CD14-positive monocyte (primary cell): ENCODE measurements around the gene ADSL. TPM values are rescaled to one million over a fixed set of nuclear protein-coding genes. Genes with fewer than 3 reads are reported as not detected.

Experiments
- DNase-seq, 3 donors: peaks; one replicate each; pipeline ENCODE4 v3.0.0-alpha.2; 2011 to 2022
- H2AFZ ChIP-seq: 2 replicates; pipeline ENCODE4 v1.6.0; 2012; ENCODE audit warnings: mild to moderate bottlenecking, low read depth, low read length, inconsistent platforms; ENCODE audit not compliant: insufficient read depth, poor library complexity, severe bottlenecking
- H3K27ac ChIP-seq, 2 donors: 1 replicate in 1 of 2; 2 replicates in 1 of 2; pipeline ENCODE4 v1.5.1; 2012 to 2013; ENCODE audit warnings: low read length in 2 of 2, control low read depth in 1 of 2, inconsistent platforms in 1 of 2, low read depth in 1 of 2, mild to moderate bottlenecking in 1 of 2
- H3K27me3 ChIP-seq, 2 donors: one replicate each; pipeline versions ENCODE4 v1.6.0 to v1.6.1; 2011 to 2013; ENCODE audit warnings: low read length in 2 of 2; ENCODE audit not compliant: control insufficient read depth in 2 of 2, insufficient read depth in 2 of 2
- H3K36me3 ChIP-seq, 2 donors: replicated peaks in 1 of 2; 1 replicate in 1 of 2; 2 replicates in 1 of 2; pipeline versions ENCODE4 v1.5.1 to v1.6.1; 2012 to 2013; ENCODE audit warnings: low read length in 2 of 2, control low read depth in 1 of 2, inconsistent platforms in 1 of 2, mild to moderate bottlenecking in 1 of 2; ENCODE audit not compliant: insufficient read depth in 2 of 2, control insufficient read depth in 1 of 2
- H3K4me1 ChIP-seq, 2 donors: 1 replicate in 1 of 2; 2 replicates in 1 of 2; pipeline versions ENCODE4 v1.5.1 to v1.6.1; 2012 to 2013; ENCODE audit warnings: low read length in 2 of 2, control low read depth in 1 of 2, inconsistent platforms in 1 of 2, mild to moderate bottlenecking in 1 of 2, moderate library complexity in 1 of 2; ENCODE audit not compliant: insufficient read depth in 2 of 2, control insufficient read depth in 1 of 2
- H3K4me2 ChIP-seq: replicated peaks from 2 replicates; pipeline ENCODE3; 2012; ENCODE audit warnings: low read length, moderate library complexity, mild to moderate bottlenecking; ENCODE audit not compliant: poor library complexity, severe bottlenecking; ENCODE audit errors: extremely low read depth
- H3K4me3 ChIP-seq, 3 experiments: fragments of 200-600 bp in 1 of 3; sonication (generic) in 1 of 3; replicated peaks in 1 of 3; 1 replicate in 2 of 3; 2 replicates in 1 of 3; pipeline ENCODE4 v1.5.1; 2011 to 2013; ENCODE audit warnings: low read length in 3 of 3, mild to moderate bottlenecking in 3 of 3, control low read depth in 2 of 3, low read depth in 2 of 3, inconsistent platforms in 1 of 3, moderate library complexity in 1 of 3
- H3K79me2 ChIP-seq: 2 replicates; pipeline ENCODE4 v1.6.0; 2012; ENCODE audit warnings: mild to moderate bottlenecking, control low read depth, inconsistent platforms, low read length, moderate library complexity; ENCODE audit not compliant: insufficient read depth
- H3K9ac ChIP-seq: 2 replicates; pipeline ENCODE4 v1.6.0; 2017; ENCODE audit warnings: low read length, mild to moderate bottlenecking; ENCODE audit not compliant: insufficient read depth, poor library complexity, severe bottlenecking
- H3K9me3 ChIP-seq, 2 donors: replicated peaks in 1 of 2; 1 replicate in 1 of 2; 2 replicates in 1 of 2; pipeline versions ENCODE4 v1.5.1 to v1.6.1; 2012 to 2013; ENCODE audit warnings: low read length in 2 of 2, control low read depth in 1 of 2; ENCODE audit not compliant: control insufficient read depth in 1 of 2, insufficient read depth in 1 of 2
- H4K20me1 ChIP-seq: 2 replicates; pipeline ENCODE4 v1.6.0; 2012; ENCODE audit warnings: mild to moderate bottlenecking, low read length, control low read depth, moderate library complexity; ENCODE audit not compliant: insufficient read depth
- H3K27ac Mint-ChIP-seq, 7 donors: one replicate each; pipeline ENCODE4 v1.8.0; 2020; ENCODE audit warnings: mild to moderate bottlenecking in 7 of 7, mixed read lengths in 7 of 7, moderate library complexity in 6 of 7, inconsistent platforms in 2 of 7
- H3K27me3 Mint-ChIP-seq, 3 donors: one replicate each; pipeline ENCODE4 v1.8.0; 2021 to 2022; ENCODE audit warnings: low read depth in 3 of 3, mild to moderate bottlenecking in 3 of 3, mixed read lengths in 3 of 3, moderate library complexity in 3 of 3, inconsistent platforms in 1 of 3
- H3K36me3 Mint-ChIP-seq, 2 donors: one replicate each; pipeline ENCODE4 v1.8.0; 2020; ENCODE audit warnings: mixed read lengths in 2 of 2, inconsistent platforms in 1 of 2, mild to moderate bottlenecking in 1 of 2
- H3K4me1 Mint-ChIP-seq: one replicate; pipeline ENCODE4 v1.8.0; 2020; ENCODE audit warnings: mild to moderate bottlenecking, mixed read lengths
- H3K4me3 Mint-ChIP-seq, 2 donors: one replicate each; pipeline ENCODE4 v1.8.0; 2020; ENCODE audit warnings: mild to moderate bottlenecking in 2 of 2, mixed read lengths in 2 of 2, moderate library complexity in 1 of 2
- H3K9me3 Mint-ChIP-seq, 7 donors: one replicate each; pipeline ENCODE4 v1.8.0; 2020 to 2022; ENCODE audit warnings: mixed read lengths in 7 of 7, mild to moderate bottlenecking in 6 of 7, moderate library complexity in 6 of 7, inconsistent platforms in 2 of 7
- CTCF ChIP-seq: fragments of 200-600 bp; IDR thresholded peaks from one replicate; pipeline ENCODE4 v1.8.0; 2022; ENCODE audit warnings: antibody characterized with exemption, mild to moderate bottlenecking
- WGBS: methylation state at CpG from one replicate; pipeline ENCODE4 v1.1.5; 2013; ENCODE audit warnings: missing lambda C conversion rate; ENCODE audit not compliant: insufficient coverage; 5-methylcytosine and 5-hydroxymethylcytosine counted together
- intact Hi-C, 2 donors: fragments of 100-400 bp; cut with micrococcal nuclease; formaldehyde crosslinking; loops; one replicate each; pipeline versions ENCODE4 v1.15.0 to v1.15.1; 2023
- polyA plus RNA-seq, 3 donors: library from polyadenylated mRNA; depleted of rRNA in 1 of 3; unstranded in 2 of 3; stranded (reverse) in 1 of 3; fragments of 300-500 nt in 2 of 3; fragments of >200 nt in 1 of 3; fragmentation: Illumina TruSeq in 2 of 3; gene quantifications; 1 replicate in 2 of 3; 2 replicates in 1 of 3; pipeline ENCODE4 v1.2.3, GENCODE V29; 2012 to 2021

ADSL gene
- polyA plus RNA-seq, 3 donors: 56.7 to 82.3 (median 65.1) TPM

GRCh38 chr22:40368016-40368415, 21.7 kb downstream of the ADSL start:
- intact Hi-C loops: no loop called here
- peaks cover 17% of the 10 kb centered on the region for H3K4me1 Mint-ChIP-seq
- WGBS: 100% methylated on average over 4 of the region's 6 CpGs
- Histone ChIP-seq H3K79me2 (peaks cover 21% of the 10 kb centered on the region), H3K4me2 (no peak overlapping the region), H3K36me3 (peaks cover 52 to 62% of the 10 kb centered on the region in 2 donors), H3K4me1 (peaks cover 5 to 15% of the 10 kb centered on the region in 2 donors), H3K9me3 (no peaks in the 10 kb centered on the region), H3K27me3 (no peaks in the 10 kb centered on the region), H2AFZ (no peak overlapping the region), H3K4me3 (no peak overlapping the region), H4K20me1 (no peaks in the 10 kb centered on the region), H3K27ac (no peak overlapping the region), H3K9ac (no peak overlapping the region)
- no peaks in the 10 kb centered on the region for H3K9me3 Mint-ChIP-seq
- DNase-seq: no peak
- H3K27me3 Mint-ChIP-seq: no peaks in the 10 kb centered on the region
- no peak for TF ChIP-seq CTCF
- H3K4me3 Mint-ChIP-seq: no peak overlapping the region
- peaks cover 54 to 59% of the 10 kb centered on the region in 2 donors for H3K36me3 Mint-ChIP-seq
- peak overlapping the region in 2 of 7 donors; percentile 57 to 69 for H3K27ac Mint-ChIP-seq

GRCh38 chr22:40368836-40369235, 22.5 kb downstream of the ADSL start:
- WGBS: 100% methylated on average over 1 of the region's 3 CpGs
- H2AFZ ChIP-seq: no peak overlapping the region
- H3K27ac ChIP-seq: no peak overlapping the region
- no peaks in the 10 kb centered on the region for H4K20me1 ChIP-seq
- H3K27me3 ChIP-seq: no peaks in the 10 kb centered on the region
- H3K9me3 ChIP-seq: no peaks in the 10 kb centered on the region
- H3K9ac ChIP-seq: no peak overlapping the region
- H3K4me1 ChIP-seq: peaks cover 5 to 15% of the 10 kb centered on the region in 2 donors
- peaks cover 17% of the 10 kb centered on the region for H3K4me1 Mint-ChIP-seq
- no peaks in the 10 kb centered on the region for H3K9me3 Mint-ChIP-seq
- no peak overlapping the region for H3K4me2 ChIP-seq
- no peak overlapping the region for H3K4me3 ChIP-seq
- no peak for DNase-seq
- no peak for TF ChIP-seq CTCF
- H3K4me3 Mint-ChIP-seq: no peak overlapping the region
- H3K27me3 Mint-ChIP-seq: no peaks in the 10 kb centered on the region
- peaks cover 48 to 51% of the 10 kb centered on the region in 2 donors for H3K36me3 Mint-ChIP-seq
- H3K36me3 ChIP-seq: peaks cover 45 to 59% of the 10 kb centered on the region in 2 donors
- intact Hi-C loops: no loop called here
- H3K79me2 ChIP-seq: peaks cover 21% of the 10 kb centered on the region
- H3K27ac Mint-ChIP-seq: peak overlapping the region in 6 of 7 donors; percentile 8 to 64 (median 52)
